RPMI7951 (cell line): ENCODE measurements around the gene SLC9A7. TPM values are rescaled to one million over a fixed set of nuclear protein-coding genes. Genes with fewer than 3 reads are reported as not detected.
A peak's percentile ranks its signal among the peaks of the same experiment; 100 is the strongest.
"Not testable (repeated sequence)": the region's sequence is repeated elsewhere in the genome, so short reads cannot be mapped to it uniquely, and the experiment has no call there.

Experiments
- DNase-seq: peaks from one replicate; pipeline ENCODE4 v3.0.0-alpha.2; 2012; ENCODE audit warnings: low read depth
- total RNA-seq: library from RNA; depleted of rRNA; stranded (reverse); fragments of >200 nt; shearing (Covaris generic); gene quantifications from 2 replicates; pipeline ENCODE4 v1.2.3, GENCODE V29; 2014; rRNA removed

The SLC9A7 gene
- 19.6 and 28.8 TPM in 2 replicates for total RNA-seq

- DNase-seq: peak; percentile 77
Measured at GRCh38 chrX:46758956-46759644, at the start of gene SLC9A7. Gene SLC9A7 (minus strand): TSS chrX:46759118. CDS start chrX:46759029, 89 bp downstream.

GRCh38 chrX:46805270-46805669, 46.4 kb upstream of the SLC9A7 start:
- no peak for DNase-seq

GRCh38 chrX:46803140-46803539, 44.2 kb upstream of the SLC9A7 start:
- peak; percentile 37 for DNase-seq

DNA sequence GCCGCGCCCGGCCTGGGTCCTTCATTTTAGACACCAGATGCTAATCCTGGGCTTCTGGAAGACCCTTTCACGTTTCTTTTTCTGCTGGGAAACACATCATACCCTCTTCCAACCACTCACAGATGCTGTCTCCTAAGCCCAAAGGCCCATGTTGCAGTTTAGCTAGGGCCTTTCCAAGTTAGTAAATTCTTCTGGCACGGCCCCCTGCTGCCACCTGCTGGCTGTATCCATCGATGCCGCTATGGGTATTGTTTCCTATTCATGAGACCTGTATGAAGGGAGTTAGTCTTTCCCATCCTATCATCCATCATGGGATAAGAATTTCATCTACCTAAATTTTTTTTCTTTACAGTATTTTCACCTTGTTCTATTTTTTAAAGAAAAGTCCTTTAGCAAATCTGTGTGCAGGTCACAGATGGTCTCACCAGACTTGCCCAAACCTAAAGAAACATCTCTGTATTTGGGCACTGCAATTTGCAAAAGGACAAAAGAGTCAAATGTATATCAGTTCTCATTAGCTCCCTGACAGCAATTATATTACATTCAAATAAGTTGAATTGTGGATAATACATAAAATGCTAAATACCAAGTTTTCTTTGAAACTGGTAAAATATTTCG, 37.8 kb upstream of the SLC9A7 start:
- peak; percentile 78 for DNase-seq

DNA sequence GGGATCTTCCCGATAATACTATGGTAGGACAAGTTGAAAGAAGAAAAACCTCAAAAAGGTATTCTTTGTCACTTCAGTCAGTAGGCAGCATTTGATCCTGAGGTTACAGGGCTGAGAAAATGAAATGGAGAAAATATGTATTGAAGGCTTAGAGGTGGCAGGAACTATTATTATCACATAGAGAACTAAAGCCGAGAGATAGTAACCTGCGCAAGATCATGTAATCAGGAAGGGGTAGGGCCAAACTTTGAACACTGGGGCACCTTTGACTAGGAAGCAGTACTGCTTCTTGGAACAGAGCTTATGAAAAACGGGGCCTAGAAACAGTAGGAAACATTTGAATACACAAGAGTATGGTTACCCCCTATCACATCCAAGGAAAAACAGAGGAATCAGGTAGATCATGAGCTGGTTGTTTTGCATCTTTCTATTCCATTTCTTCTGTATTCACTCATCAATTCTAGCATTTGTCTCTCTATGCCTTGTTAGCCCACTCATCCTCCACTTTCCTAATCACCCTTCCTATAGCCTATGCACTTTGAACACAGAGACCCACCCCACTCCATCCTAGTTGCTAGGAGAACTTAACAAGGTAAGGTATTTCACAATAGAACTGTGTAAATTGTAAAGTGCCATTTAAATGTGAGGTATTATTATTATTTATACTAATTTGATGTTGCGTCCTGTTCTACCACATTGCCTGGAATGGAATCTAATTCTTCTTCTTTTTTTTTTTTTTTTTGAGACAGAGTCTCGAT, 34.6 kb upstream of the SLC9A7 start:
- DNase-seq: no peak

DNA sequence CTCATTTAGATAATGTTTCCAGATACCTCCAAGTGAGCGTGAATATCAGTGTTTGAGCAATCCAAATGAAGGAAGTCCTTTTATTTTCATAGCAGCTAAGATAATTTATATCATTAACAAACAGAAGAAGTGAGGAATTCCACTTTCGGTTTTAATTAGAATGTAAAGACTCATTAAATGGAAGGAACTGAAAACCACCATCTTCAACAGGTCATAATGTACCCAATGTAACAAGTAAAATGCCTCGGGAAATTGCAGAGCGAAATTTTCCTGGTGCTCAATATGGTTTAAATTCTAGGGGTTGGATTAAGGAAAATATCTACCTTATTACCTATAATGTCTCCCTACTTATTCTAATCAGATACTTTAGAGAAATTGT, 33.9 kb upstream of the SLC9A7 start:
- DNase-seq: no peak

GRCh38 chrX:46791927-46792809, 33.2 kb upstream of the SLC9A7 start:
- peak; percentile 98 for DNase-seq

GRCh38 chrX:46788902-46789301, 30.0 kb upstream of the SLC9A7 start:
- peak; percentile 94 for DNase-seq

DNA sequence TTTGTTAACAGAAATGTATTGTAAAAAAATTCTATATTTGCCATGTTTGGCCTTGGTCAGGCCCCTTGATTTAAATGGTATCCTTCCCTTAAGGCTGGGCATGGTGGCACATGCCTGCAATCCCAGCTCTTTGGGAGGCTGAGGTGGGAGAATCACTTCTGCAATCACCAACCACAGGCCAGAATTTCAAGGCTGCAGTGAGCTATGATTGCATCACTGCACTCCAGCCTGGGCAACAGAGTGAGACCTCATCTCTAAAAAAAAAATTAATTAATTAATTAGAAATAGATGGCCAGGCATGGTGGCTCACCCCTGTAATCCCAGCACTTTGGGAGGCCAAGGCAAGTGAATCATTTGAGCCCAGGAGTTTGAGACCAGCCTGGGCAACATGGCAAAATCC, 25.5 kb upstream of the SLC9A7 start:
- not testable (repeated sequence) for DNase-seq

- no peak for DNase-seq
Measured at GRCh38 chrX:46782034-46782433, 23.1 kb upstream of the SLC9A7 start.

DNA sequence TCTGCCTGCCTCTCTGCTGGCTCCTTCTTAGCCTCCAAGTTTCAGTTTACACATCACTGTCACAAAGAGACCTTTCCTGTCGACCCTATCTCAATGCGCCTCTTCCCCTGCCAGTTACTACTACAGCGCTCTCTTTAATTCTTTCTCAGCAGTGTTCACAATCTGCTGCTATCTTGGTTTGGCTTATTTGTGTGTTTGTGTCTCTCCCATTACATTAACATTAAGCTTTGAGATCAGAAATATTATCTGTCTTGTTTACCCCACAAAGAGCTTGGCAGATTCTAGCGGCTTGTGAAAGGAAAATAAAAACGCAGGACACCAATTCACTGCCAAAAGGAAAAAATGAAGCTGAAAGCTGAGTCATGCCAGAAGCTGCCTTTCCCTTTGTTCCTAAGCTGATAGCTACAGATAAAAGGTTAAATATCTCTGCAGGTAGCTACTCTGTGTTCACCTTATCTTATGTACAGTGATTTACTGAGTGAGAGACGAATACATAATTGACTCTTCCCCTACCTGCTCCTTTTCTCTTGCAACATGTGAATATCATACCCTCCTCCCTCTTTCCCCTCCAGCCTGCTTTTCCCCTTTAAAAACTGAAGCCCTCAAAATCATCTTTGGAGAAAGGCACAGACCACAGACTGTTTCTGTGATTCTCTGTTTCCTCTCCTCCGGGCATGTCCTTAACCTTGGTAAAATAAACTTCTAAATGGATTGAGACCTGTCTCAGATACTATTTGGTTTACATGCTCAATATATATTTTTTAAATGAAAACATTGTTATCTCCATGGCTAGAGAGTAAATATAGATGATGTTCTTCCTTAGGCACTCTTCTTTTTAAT, 19.3 kb upstream of the SLC9A7 start:
- peak; percentile 66 for DNase-seq

DNA sequence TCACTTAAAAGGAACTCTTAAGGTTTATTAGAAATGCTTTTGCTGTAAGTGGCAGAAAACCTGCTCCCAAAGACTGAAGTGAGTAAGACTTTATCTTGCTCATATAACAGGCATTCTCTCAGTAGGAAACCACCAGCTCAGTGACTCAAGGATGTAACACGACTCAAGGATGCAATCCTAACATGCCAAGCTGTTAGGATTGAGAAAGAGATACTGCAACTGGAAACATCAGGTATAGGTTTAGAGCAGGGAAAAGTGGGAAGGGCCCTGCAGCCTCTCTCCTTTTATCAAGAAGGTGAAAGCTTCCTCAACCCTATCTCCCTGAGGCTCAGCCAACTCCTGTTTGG, 11.9 kb upstream of the SLC9A7 start:
- peak; percentile 89 for DNase-seq

DNA sequence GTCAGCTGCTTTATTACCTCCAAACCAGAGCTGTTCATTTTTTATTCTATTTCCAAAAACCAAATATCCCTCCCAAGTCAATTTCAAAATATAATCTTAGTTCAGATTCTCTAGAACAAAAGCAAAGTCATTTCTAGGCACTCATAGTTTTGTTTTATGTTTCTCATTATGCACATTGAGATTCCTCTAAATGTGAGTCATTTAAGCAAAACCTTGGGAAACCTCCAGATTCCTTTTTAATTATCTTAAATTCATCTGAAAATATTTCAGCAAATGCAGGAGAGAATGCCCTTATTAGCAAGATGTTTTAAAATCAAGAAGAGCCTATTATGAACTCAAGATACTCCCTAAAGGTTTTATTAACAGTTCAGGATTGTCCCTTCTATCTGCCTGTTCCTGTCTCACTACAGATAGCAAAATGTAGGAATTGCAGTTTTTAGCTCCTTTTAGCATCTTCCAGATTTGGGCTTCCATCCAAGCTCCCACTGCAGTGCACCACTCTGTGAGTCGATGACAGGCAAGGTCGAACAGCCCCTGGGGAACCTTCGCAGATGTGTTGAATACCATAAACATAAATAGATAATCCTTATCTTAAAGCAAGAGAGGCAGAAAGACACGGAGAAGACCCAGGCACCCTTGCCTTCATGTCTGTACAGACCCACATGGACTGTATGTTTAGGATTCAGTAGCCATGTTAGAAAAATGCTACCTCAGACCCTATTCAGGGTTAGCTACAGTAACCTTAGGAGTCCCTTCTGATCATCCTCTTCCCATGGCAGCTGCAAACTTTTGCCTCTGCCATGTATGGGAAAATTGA, 11.3 kb upstream of the SLC9A7 start:
- peak; percentile 78 for DNase-seq

DNA sequence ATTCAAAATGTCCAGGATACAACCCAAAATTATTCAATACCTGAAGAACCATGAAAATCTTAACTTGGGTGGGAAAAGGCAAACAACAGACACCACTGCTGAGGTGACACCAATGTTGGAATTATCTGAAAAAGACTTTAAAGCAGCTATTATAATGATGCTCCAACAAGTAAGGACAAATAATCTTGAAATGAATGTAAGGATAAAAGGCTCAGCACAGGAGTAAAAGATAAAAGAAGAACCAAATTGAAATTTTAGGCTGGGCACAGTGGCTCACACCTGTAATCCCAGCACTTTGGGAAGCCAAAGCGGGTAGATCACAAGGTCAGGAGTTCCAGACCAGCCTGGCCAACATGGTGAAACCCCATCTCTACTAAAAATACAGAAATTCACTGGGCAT, 4.0 kb upstream of the SLC9A7 start:
- no peak for DNase-seq

DNA sequence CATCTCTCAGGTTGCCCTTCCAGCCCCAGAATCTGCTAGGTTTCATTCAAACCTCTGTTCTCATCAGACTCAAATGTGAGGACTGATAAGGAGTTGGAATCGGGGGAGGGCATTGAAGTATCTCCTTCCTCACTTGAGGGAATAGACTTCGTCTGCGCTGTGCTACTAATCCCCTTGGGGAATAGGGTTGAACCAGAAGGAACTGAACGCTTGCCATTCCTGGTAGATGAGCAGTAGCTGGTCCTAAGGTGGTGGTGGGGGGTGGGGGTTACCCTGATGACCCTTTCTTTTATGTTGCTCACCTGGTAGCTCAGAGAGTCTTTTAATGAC, 692 bp upstream of the SLC9A7 start:
- peak; percentile 60 for DNase-seq

- DNase-seq: no peak
Measured at GRCh38 chrX:46758163-46758955, 559 bp downstream of the SLC9A7 start.

- peak; percentile 40 for DNase-seq
Measured at GRCh38 chrX:46757593-46757992, 1.3 kb downstream of the SLC9A7 start.

GRCh38 chrX:46757052-46757451, 1.9 kb downstream of the SLC9A7 start:
- no peak for DNase-seq

GRCh38 chrX:46755671-46756070, 3.2 kb downstream of the SLC9A7 start:
- no peak for DNase-seq
